ENCODE results near the gene PGAM2. TPM values are rescaled to one million over a fixed set of nuclear protein-coding genes. Genes with fewer than 3 reads are reported as not detected.

PGAM2 gene
- total RNA-seq: not detected in 2 replicates

GRCh38 chr7:44065431-44066110 is at the start of gene PGAM2:
Gene PGAM2 (minus strand): TSS chr7:44065567. CDS start chr7:44065529, 38 bp downstream.

GRCh38 chr7:44103923-44104859 is 38.8 kb upstream of the PGAM2 start, which contains the start of gene AEBP1:
Gene AEBP1 (plus strand): TSS chr7:44104345. CDS start chr7:44104666, 321 bp downstream.

GRCh38 chr7:44044315-44045225 is 20.8 kb downstream of the PGAM2 start, which contains the start of gene DBNL:
Gene DBNL (plus strand): TSS chr7:44044702. CDS start chr7:44044738, 36 bp downstream.

Other genes starting within 250 kb of the PGAM2 start
- 100 and 104 TPM in 2 replicates for gene MRPS24, start 196.1 kb downstream of the PGAM2 start, total RNA-seq
- 14.0 and 19.8 TPM in 2 replicates for gene URGCP, start 159.0 kb downstream of the PGAM2 start, total RNA-seq
- gene UBE2D4, start 139.1 kb downstream of the PGAM2 start, total RNA-seq: 10.6 and 17.2 TPM in 2 replicates
- not detected in 2 replicates for gene SPDYE1, start 67.7 kb downstream of the PGAM2 start, total RNA-seq
- gene DBNL, start 20.9 kb downstream of the PGAM2 start, total RNA-seq: 82.4 and 90.7 TPM in 2 replicates
- 19.3 and 27.1 TPM in 2 replicates for gene POLM, start 17.0 kb upstream of the PGAM2 start, total RNA-seq
- gene AEBP1, start 38.8 kb upstream of the PGAM2 start, total RNA-seq: 165 and 178 TPM in 2 replicates
- 55.4 and 58.2 TPM in 2 replicates for gene POLD2, start 58.0 kb upstream of the PGAM2 start, total RNA-seq
- gene MYL7, start 75.8 kb upstream of the PGAM2 start, total RNA-seq: not detected in 2 replicates
- gene GCK, start 123.9 kb upstream of the PGAM2 start, total RNA-seq: 0.20 and 0.69 TPM in 2 replicates
- 58.7 and 63.3 TPM in 2 replicates for gene YKT6, start 135.4 kb upstream of the PGAM2 start, total RNA-seq

All from cardiac ventricle fibroblast (primary cell).